ACHN (cell line): ENCODE results near the gene FBXW11.
A peak's percentile ranks its signal among the peaks of the same experiment; 100 is the strongest.

ENCODE experiments used
- DNase-seq: peaks from one replicate; pipeline ENCODE4 v3.0.0-alpha.2; 2015
- in situ Hi-C: cut with HindIII; loops from 2 replicates; pipeline ENCODE4 v1.10.0; 2017; ENCODE audit warnings: low sequenced_read_pairs, low pct_ligation_motif_present, low pct_unique_long_range_greater_than_20kb

FBXW11 gene

DNA sequence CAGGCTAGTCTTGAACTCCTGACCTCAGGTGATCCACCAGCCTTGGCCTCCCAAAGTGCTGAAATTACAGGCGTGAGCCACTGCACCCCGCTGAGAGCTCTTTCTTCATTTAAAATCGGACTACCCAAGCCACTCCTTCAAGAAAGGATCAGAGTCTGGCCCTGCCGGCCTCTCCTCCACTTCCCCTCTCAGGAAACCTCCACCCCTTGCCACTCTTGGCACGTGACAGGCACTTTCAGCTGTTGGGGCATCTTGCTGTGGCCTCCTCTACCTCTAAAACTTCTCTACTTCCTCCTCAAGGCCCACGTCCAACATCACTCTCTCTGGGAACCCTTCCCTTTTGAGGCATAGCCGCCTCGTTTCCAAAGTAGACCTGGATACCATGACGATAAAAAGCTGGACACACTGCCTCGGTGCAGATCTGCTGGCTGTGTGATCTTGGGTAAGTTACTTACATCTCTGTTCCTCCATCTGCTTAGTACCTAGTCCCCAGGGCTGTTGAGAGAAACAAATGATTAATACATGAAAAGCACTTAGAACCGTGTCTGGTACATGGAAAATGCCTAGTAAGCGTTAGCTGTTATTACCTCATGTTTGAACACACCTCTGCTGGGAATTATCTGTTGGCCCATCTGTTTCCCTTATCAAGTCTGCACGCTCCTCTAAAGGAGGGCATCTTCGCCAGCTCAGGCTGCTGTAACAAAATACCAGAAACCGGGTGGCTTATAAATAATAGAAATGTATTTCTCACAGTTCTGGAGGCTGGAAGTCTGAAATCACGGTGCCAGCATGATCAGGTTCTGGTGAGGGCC is 165.5 kb downstream of the FBXW11 start:
- in situ Hi-C loops, result no loop called here
- DNase-seq, result no peak

DNA sequence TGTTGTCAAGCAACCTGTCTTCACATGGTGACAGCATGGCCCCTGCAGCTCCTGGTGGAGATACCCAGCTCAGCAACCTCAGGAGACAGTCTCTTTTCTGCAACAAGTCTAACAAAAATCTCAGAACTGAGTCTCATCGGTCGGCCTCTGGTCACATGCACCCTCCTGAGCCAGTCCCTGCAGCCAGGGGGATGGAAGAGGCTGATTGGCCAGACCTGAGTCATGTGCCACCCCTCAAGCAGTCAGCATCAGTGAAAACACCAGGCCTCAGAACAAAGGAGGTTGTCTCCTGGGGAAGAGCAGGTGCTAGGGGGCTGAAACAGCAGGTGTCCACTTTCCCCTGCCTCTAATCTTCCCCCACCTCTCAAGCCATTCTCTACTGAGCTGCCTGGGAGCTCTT is 166.4 kb downstream of the FBXW11 start:
- DNase-seq, result no peak
- in situ Hi-C loops, result no loop called here

DNA sequence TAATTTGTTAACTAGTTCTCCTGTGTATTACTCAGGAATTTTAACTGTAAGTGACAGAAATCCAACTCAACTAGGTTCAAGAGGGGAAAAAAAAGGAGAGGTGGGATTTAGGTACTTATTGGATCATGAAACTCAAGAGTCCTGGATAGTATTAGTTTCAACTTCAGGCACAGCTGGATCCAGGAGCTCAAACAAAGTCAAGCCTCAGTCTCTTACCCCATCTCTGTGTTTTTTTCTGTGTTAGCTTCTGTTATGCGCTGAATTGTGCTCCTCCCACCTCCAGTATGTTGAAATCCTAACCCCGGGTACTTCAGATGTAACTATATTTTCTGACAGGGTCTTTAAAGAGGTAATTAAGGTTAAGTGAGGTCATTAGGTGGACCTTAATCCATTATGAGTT is 167.3 kb downstream of the FBXW11 start:
- in situ Hi-C loops, result no loop called here

DNA sequence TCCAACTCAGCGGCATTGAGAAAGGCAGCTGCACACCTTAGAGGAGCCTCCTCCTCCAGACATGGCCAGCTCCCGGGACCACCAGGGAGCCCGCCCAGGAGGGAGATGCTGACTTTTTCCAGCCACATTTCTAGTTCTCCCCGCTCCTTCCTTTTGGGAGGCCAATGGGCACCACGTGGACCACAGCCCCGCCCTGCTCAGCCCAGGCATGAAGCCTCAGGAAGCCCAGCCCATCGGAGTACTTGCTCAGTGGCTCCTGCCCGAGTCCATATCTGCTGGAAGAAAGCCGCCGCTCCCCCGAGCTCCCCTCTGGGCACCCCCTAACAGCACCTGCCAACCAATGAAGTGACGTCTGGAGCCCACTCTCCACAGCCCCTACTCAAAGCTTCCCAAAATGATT is 168.4 kb downstream of the FBXW11 start:
- no peak for DNase-seq
- in situ Hi-C loops, result no loop called here

More for the DNA sequence above, 167.3 kb downstream of the FBXW11 start:
- DNase-seq, result no peak

DNA sequence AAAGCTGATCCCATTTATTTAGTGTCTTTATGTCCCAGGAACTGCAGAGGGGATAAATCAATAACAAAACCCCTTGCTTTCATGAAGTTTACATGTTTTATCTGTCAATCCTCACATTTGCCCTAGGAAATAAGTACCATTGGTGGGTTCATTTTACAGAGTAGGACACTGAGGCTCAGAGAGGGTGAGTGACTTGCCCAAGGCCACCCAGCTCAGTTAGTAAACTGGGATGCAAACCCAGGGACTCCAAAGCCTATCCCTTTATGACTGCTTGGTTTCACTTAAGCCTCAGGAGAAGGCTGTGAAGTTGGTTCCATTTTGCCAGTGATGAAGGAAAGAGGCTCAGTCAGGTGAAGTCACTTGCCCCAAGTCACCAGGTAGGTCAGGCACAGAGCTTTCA is 168.9 kb downstream of the FBXW11 start:
- DNase-seq, result no peak
- in situ Hi-C loops, result no loop called here

DNA sequence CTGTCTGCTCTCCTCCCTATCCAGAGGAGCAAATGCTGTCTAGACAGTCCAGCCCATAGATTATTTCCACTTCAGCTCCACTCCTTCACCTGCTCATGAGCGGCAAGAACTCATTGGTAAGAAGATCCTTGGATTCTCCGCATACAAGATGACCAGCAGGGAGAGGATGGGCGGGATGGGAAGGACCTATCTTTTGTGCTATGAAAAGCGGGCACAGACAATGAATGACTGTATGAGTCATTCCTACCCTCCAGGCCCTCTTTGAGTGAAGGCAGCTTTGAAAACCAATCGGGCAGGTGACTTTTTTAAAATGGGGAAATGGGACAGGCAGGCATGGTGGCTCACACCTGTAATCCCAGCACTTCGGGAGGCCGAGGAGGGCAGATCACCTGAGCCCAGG is 171.4 kb downstream of the FBXW11 start:
- DNase-seq, result no peak
- in situ Hi-C loops, result no loop called here

DNA sequence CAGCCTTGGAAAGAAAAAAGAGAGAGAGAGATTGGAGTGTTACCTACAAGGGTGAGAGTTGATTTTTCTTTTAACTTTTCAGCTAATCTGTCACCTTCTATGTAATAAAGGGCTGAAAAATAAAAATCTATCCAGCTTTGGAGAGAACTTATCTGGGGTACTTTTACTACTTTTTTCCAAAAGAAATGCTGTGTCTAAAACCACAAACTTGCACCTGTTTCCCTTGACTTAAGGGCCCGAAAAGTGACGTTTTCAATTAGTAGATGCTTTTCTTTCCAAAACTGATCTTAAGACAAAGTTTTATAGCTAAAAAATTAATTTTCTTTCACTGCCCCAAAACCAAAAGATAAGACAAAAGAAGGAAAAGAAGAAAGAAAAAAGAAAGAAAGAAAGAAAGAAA is 172.0 kb downstream of the FBXW11 start:
- DNase-seq, result no peak
- in situ Hi-C loops, result no loop called here

DNA sequence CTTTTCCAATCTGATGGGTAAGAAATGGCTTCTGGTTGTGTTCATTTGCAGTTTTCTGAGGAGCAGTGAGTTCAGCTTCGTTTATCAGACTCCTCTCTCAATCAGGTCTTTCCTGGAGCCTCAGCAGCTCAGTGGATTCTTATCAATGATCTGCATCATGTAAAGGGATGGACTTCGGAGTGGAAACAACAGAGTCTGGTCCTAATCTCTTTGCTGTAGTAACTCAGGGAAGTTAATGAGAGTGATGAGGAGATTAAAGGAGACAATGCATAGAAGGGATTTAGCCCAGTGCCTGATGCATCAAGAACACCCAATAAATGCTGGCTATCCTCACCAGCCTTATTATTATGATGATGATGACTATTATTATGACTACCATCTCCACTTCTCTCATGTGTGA is 173.7 kb downstream of the FBXW11 start:
- no peak for DNase-seq
- in situ Hi-C loops, result no loop called here

DNA sequence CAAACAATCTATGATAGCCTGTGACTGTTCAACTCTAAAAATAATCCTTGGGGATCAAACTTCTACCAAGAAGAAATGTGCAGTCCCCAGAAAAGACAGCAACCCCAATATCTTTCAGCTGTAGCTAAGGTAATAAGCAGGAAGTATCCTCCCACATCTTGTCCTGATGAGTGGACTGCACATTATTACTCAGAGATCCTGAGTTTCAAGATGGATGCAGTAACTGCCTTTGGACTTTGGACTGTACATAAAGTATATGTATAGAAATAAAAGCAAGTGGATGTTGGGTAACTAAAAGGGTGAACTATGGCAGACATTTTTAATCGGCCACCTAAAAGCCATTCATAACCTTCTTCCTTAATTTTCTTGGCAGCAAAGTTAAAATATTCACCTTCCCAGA is 175.8 kb downstream of the FBXW11 start:
- DNase-seq, result no peak
- in situ Hi-C loops, result no loop called here

DNA sequence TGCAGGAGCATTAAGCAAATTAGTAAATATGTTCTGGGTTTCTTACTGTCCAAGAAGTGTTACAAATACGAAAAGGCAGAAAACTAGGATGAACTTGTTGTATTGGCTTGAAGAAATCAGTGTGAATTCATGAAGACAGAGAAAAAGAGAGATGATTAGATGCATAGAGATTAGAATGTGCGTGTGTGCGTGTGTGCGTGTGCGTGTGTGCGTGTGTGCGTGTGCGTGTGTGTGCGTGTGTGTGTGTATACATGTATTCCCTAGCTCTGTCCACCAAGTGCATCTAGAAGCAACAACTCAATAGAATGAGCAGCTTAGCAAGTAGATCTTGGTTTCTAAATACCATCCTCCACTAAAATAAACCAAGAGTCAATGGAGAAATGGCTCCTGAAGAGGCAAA is 179.3 kb downstream of the FBXW11 start:
- no peak for DNase-seq
- in situ Hi-C loops, result no loop called here

DNA sequence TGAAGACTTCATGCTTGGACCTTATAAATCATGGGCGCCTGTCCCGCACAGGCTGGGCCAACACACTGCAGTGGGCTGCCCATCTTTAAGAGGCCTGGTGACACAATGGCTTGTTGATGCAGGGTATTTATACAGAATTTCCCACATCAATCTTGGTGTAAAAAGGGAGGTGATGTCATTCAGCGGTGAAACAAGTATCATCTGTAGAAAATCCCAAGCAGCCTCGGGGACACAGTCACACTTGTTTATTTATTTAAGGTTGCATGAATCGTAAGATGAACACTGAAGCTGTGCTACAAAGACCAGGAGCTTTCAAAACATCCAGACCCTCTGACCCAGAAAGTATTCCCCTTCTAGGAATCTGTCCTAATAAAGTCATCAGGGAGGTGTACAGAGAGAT is 180.3 kb downstream of the FBXW11 start:
- DNase-seq, result no peak
- in situ Hi-C loops, result no loop called here

DNA sequence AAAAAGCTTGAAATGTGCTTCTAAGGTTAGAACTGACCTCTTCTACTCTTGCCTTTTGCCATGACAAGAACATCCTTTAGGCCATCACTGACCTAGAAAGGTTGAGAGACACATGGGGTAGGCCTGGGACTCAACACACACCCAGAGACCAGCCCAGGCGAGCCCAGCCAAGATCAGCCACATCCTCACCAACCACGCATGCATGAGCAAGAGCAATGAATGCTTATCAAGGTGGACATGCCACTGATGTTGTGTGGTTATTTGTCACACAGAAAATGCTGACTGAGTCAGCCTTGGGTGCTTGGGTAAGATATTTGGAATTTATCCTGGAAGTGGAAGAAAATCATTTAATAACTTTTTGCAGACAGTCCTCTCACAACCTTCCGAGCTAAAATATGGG is 181.4 kb downstream of the FBXW11 start:
- in situ Hi-C loops, result no loop called here

DNA sequence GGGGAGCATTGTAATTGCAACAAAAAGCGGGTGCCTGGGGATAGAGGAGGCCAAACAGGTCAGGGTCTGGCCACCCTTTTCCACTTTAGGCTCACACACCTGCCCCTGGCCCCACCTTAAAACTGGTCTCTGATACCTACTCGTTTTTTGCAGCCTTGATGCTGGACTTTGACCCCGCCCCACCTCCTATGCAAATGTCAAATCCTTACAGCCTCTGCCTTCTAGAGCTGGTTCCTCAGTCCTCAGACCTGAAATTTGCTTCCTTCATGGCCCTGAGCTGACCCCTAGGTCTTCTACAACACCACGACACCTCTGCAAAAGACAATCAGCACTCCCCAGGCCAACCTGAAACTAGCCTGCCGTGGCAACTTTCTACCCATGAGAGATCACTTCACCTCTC is 183.2 kb downstream of the FBXW11 start:
- in situ Hi-C loops, result no loop called here
- no peak for DNase-seq

More for the DNA sequence above, 181.4 kb downstream of the FBXW11 start:
- peak; percentile 15 for DNase-seq

DNA sequence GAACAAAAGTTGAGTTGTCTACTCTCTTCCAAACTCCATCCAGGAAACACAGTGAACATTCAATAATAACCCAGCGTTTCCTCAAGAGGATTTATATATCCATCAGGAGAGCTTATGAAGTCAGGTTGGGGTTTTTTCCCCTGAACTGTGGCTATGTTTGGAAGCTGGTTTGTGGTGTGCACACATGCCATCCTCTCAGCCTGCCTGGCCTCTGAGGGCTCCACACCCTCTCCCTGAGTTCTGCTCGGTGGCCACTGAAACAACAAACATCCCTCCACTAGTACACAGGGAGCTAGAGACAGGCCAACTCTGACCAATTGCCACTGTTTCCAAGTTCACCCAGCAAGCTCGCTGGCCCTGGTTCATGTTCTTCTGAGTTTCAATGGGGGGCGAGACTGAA is 185.2 kb downstream of the FBXW11 start:
- in situ Hi-C loops, result no loop called here
- no peak for DNase-seq

DNA sequence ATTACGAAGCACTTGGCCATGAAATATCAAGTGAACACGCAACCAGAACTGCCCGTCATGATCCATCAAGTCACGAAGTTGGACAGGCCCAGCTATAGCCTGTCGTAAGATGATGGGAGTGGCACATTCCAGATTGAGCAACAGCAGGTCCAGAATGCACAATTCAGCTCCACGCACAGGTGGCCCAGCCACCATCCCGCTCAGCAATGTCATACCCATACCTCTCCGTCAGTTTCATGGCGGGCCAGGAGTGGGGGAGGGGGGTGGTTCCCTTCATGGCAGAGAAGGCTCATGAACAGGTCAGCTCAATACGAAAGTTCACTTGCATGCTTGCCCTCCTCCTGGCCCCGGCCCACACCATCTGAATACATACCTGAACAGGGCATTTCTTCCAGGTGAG is 185.9 kb downstream of the FBXW11 start:
- no peak for DNase-seq
- in situ Hi-C loops, result no loop called here

DNA sequence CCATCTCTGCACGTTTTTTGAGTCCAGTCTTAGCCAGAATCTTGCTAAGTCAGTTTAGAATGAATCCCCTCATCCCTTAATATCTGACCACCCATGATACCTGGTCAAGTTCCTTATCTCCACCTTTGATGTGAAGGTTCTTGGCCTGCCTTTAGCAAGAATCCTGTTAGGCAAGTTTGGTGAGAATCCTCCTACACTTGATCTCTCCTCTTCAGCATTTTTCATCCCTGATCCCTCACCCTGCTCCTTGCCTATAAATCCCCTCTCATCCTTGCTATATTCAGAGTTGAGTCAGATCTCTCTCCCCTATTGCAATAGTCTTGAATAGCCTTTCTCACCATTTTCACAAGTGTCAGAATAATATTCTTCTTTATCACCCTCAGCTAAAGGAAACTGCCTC is 189.8 kb downstream of the FBXW11 start:
- DNase-seq, result no peak

DNA sequence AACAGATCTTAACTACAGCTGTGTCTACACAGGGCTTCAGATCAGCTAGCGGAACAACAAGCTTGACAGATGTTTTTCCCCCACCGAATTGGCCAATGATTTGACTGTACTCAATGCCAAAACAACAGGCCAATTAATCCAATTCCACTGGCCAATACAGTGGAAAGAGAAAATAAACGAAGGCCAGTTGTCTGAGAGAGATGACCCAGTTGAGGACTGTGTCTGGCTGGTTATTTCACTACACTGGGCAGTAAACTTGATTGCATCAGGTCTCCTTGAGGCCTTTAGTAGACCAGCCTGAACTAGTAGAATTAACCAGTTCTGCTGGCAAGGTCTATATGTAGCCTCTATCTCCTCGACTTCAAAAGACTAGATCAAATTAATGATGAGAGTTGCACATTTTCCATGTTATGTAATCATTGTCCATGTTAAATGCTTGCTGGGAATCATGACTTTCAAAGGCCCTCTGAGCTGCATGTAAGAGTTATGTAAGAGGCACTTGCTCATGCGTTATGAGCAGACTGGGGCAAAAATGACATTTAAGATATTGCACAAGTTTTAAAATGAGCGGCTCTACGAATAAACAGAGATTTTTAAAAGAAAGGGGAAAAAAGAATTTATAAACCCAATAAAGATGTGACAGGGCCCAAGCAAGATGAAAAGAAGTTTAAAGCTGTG is 192.5 kb downstream of the FBXW11 start:
- in situ Hi-C loops, result no loop called here
- DNase-seq, result no peak

More for the DNA sequence above, 189.8 kb downstream of the FBXW11 start:
- in situ Hi-C loops, result no loop called here

DNA sequence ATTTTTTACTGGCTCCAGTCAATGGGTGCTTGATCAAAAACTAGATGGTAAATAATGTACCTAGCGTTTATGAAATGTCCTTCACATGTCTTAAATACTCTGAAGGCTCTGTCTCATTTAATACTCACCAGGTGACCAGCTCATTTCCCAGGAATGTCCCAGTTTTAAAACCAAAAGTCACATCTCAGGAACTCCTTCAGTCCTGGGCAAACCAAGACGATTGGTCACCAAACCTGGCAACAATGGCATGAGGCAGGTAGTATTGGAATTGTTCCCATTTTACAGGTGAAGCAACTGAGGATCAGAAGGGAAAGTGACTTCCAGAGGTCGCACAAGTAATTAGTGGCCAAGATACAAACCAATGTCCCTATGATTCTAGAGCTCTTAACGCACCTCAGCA is 193.2 kb downstream of the FBXW11 start:
- in situ Hi-C loops, result no loop called here
- no peak for DNase-seq
